Measurements from ENCODE around the gene TUBA3D.
A peak's percentile ranks its signal among the peaks of the same experiment; 100 is the strongest.
"Not testable (repeated sequence)": the region's sequence is repeated elsewhere in the genome, so short reads cannot be mapped to it uniquely, and the experiment has no call there.

The TUBA3D gene

DNA sequence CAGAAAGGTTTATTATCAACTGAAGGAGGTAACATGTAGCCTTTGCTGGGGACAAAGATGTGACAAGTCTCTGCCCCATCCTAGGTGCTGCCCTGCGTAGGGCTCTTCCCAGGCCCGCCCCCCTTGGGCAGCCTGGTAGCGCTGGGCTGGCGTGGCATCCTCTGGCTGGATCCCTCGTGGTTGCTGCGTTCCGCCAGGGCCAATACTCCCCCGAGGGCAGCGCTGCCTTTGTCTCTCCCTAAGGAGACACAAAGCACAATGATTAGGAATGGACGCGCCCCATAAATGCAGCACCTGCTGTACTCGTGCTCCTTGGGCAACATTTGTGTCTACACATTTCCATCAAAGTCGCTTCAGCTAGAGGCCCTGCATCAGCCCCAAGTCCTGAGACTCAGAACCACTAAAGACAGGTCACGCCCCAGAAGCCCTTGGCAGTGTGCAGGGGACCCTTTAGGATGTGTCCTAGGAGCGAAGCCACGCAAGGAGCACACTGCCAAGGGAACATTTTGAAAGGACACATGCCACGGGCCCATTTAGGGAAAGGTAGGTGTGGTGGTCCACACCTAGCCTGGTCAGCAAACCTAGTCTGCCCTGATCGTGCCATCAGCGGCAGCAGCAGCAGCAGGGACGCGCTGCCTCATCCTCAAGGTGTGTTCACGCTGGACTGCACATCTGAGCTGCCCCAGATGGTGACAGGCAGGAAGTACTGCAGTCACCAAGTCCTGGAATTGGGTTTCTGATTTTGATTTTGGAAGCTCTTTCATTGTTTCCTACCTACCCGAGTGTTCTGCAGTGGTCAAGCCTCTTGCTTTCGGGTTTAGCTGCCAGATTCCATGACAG is 8.3 kb downstream of the TUBA3D start:
- DNase-seq (ENCODE audit: low read depth, low spot score) = not testable (repeated sequence)

DNA sequence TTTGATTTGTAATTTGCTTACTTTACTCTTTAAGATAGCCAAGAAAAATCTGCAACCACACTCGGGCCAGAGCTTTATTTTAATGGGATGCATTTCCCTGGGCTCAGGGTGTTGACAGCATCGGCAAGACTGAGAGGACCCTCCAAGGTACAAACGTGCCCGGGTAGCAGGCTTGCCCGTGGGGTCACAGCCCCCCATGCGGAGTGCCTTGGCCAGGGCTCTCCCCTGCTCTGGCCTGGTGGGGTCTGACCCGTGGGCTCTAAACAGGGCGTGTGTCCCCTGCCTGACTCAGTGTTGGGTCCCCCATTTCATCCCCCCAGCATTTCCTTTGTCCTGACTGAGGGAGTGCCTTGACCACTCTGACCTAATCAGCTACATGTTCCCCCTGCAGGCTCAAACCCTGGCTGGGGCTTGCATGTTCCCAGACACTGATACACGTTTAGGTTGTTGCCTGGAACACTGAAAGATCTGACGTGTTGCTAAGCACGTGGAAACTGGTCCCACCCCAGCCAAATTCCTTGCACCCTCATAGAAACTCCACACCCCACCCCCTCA is 9.1 kb downstream of the TUBA3D start:
- DNase-seq (ENCODE audit: low read depth, low spot score) = not testable (repeated sequence)

DNA sequence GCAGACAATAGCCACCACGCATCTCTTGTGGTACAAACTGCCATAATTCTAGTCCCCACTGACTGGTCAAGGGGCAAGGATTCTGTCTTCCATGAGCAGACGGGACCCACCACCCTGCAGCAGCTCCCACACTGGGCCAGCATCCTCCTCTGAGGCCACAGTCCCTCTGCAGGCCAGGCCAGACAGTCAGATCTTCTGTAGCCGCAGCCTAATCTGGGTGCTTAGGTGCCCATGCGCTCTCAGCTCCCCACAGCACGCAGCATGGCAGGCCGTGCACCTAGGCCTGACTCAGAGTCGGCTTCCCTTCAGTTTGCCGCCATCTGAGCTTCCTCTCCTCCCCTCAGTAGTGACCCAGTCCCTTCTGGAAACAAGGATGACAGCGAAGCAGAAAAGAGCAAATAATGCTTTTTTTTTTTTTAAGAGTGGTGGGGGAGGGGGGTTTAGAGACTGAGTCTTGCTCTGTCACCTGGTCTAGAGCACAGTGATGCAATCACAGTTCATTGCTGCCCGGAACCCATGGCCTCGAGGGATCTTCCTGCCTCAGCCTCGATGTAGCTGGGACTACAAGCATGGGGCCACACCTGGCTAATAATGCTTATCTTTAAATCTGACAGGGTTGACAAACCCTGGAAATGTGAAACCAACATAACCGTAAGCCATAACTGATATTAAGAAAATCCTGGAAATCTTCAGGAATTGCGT is 10.4 kb downstream of the TUBA3D start:
- DNase-seq (ENCODE audit: low read depth, low spot score) = not testable (repeated sequence)

GRCh38 chr2:131488306-131489205 is 12.6 kb downstream of the TUBA3D start:
- DNase-seq (ENCODE audit: low read depth, low spot score) = no peak

- DNase-seq (ENCODE audit: low read depth, low spot score) = not testable (repeated sequence)
These were observed 14.9 kb downstream of the TUBA3D start for GRCh38 chr2:131490616-131491468.

DNA sequence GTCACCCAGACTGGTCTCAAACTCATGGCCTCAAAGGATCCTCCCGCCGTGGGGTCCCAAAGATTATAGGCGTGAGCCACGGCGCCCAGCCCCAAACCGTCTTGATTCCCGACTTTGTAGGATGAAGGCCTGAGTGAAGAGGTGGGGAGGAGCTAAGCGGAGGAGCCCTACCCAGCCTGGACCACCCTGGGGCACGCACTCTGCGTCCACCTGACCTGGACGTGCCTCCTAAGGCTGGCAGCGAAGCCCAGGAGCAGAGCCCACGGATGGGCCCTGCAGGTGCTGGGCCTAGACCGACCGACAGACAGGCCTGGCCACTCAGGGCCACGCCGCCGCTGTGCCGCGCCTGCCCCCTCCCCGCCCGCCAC is 15.5 kb downstream of the TUBA3D start:
- not testable (repeated sequence) for DNase-seq (ENCODE audit: low read depth, low spot score)

DNA sequence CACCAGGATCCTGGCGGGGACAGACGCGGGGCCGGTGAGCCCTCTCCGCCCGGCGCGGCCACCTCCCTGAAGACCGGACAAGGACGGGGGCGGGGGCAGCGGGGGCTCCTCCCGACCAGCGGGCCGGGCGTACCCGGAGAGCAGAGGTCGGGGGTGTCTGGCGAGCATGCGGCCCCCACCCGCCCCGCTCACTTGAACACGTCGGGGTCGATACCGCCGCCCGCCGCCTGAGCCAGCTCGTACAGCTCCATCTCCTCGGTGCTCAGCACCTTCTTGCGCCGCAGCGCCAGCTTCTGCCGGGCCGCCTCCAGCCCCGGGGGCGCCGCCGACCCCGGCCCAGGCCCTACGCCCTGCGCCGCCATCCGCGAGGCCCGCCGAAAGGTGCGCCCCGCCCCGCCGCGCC is 16.1 kb downstream of the TUBA3D start, which contains the start of gene MZT2A:
Gene MZT2A, minus strand, starts transcription at position 383 of the 403 bp plus-strand sequence. Its CDS starts 21 bp downstream, at position 362.
- not testable (repeated sequence) for DNase-seq (ENCODE audit: low read depth, low spot score)

DNA sequence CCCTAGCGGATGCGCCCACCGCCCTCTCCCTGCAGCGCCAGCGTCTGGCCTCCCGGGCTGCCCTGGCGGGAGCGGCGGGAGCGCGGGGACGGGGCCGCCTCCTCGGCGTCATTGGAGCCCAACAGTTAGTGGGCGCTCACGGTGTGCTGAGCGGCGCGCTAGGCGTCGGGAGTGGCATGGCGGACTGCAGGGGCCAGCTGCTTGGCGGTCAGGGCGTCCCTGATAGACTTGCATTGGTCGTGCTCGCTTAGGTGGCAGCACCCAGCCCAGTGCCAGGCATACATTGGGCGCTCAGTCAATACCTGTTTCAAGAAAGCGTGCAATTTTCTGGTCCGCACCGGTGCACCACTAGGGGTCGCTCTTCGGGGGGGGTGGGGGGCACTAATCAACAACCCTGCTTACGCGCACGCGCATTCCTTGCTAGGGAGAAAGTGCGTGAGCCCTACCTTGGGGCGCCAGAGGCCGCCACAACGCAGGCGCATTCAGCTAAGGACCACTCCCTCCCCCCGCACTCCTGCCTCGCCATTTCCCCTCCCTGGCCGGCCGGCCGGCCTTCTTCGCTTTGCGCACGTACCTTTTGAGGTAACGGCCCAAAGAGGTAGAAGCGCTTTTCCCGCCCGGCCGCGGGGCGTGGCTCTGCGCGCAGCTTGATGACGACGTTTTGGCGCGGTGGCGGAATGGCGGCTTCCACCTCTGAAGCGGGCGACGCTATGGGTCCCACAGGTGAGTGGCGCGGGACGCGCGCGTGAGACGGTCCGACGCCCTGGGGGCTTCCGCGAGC is 16.7 kb downstream of the TUBA3D start:
- peak; percentile 87 for DNase-seq (ENCODE audit: low read depth, low spot score)

DNA sequence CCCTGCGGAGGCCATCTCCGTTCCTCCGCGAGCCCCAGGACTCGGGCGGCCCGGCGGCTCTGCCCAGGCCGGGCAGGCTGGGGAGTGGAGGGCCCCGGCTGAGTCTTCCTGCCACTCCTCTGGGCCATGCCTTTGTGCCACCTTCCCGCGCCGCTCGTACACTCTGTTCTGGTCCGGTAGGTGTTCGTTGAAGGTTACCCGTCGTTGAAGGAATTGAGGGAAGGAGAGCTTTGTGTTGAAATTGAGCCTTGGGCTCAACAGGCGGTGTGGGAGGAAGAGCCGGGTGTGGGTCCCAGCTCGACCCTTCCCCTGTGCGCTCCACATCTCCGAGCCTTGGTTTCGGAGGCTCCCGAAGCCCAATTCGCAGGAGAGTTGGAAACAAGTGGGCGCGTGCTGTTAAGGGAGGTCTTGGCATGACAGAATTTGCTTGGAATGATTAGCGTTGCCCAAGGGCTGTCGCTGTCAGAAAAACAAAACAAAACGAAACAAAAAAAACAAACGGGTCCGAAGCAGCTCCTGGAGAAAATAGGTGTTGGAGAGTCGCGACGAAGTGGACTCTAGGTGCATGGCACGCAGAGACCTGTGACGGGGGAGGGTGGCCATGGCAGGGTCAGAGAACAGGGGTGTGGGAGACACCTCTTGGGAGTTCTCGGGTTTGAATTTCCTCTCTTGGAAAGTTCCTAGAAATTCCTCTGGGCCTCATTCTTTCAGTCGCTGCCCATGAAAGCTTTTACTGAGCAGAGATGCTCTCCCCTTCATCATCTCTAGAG is 17.5 kb downstream of the TUBA3D start:
- DNase-seq (ENCODE audit: low read depth, low spot score) = no peak

DNA sequence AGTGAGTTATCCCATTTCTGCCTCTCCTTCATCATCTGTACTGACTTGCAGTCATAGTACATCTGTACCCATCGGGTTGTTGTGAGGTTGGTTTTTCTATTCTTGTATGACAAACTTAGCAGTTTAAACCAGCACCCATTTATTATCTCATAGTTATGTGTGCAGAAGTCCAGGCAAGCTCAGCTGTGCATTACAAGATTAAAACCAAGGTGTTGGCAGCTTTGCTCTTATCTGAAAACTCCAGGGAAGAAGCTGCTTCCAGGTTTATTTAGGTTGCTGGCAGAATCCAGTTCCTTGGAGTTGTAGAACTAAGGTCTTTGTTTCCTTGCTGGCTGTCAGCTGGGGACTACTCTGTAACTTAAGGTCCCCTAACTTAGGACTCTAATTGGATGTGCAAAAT is 19.6 kb downstream of the TUBA3D start:
- DNase-seq (ENCODE audit: low read depth, low spot score) = not testable (repeated sequence)

DNA sequence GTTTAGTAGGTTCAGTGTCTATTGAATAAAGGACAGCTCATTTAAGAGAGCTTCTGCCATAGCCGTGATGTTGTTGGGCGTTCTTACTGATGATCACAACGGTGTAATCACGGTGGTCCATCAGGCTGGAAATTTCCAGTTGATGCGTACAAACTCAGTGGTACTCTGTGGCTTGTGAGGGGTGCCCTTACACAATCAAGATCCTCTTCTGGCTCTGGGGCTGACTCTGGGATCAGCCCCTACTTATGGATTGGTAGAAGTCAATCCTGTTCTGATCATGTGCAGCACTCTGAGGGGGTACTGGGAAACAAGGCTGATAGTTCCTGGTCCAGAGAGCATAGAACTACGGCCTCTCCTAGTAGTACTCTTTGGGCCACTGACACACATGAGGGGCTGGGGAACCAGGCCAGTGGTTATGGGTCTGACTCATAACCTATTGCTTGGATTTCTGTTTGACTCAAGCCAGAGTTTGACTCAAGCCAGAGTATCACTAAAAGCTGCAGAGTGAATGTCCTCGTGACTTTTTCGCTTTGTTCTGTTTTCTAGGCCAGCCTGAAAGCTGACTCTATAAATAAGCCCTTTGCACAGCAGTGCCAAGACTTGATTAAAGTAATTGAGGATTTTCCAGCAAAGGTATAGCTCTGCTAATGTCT is 22.5 kb downstream of the TUBA3D start:
- not testable (repeated sequence) for DNase-seq (ENCODE audit: low read depth, low spot score)

DNA sequence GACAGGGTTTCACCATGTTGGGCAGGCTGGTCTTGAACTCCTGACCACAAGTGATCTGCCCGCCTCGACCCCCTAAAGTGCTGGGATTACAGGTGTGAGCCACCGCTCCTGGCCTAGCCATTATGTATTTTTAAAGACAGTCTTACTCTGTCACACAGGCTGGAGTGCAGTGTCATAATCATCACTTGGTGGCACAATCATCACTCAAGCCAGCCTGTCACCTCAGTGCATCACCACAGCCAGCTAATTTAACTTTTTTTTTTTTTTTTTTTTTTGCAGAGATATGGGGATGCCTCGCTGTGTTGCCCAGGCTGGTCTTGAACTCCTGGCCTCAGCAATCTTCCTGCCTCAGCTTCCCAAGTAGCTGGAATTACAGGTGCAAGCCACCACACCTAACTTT is 27.7 kb downstream of the TUBA3D start:
- DNase-seq (ENCODE audit: low read depth, low spot score) = not testable (repeated sequence)

DNA sequence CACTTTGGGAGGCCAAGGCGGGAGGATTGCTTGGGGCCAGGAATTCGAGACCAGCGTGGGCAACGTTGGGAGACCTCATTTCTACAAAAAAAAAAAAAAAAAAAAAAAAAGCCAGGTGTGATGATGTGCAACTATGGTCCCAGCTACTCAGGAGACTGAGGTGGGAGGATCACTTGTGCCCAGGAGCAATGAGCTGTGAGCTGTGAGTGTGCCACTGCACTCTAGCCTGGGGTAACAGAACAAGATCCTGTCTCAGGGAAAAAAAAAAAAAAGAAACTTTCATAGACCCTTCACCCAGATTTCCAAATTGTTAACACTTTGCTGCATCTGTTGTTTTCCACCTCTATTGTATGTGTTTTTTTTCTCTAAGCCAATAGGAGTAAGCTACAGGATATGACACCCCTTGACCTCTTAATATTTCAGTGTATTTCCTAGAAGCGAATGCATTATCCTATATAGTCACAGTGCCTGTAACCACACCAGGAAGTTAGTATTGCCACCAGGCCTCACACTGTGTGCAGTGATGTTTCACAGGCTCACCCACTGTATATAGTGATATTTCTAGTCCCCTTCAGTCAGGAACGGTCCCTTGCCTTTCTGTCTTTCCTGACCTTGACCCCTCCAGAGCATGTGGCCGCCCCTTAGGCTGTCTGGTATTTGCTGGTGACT is 28.3 kb downstream of the TUBA3D start:
- DNase-seq (ENCODE audit: low read depth, low spot score) = not testable (repeated sequence)

DNA sequence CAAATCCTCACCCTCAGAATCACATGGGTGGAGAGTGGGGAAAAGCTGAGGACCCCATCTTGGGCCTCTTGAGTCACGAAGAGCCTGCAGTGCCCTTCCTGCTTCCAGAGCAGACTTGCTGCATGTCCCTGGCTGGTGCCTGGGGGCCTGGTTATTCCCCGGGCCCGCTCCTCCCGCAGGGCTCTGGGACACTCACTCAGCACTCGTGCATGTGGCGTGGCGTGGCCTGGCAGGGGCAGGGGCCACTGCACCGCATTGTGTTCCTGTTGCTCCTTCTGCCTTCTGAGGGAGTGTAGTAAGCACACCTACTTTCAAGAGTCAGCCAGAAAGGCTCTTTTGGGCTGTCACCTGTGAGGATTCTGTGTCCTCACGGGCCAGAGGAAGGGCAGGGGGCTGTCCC is 33.7 kb downstream of the TUBA3D start:
- no peak for DNase-seq (ENCODE audit: low read depth, low spot score)

DNA sequence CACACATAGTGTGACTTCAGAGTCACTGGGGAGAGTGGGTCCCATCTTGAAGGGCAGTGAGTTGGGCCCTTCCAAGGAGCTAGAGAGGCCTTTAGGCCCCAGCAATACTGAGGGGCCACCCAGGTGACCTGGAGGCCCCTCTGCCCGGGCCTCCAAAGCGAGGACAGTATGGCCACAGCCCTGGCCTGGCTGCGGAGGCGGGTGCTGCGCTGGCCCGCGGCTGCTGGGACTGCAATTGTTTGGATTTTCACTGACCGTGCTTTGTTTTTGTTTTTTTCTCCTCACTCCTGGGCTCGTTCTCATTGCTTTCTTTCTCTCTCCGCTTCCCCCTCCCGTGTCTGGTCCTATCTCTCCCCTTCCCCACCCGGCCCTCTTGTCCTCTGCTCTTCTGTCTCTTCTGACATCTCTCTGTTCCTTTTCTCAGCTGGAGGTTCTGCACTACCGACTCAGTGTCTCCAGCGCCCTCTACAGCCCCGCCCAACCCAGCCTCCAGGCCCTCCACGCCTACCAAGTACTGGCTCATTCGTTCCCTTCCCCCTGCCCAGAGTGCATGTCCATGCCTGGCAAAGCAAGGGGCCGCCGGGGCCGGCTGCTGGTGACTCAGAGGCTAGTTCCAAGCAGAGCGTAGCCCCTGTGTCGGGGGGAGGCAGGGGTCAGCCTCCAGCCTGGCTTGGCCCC is 35.5 kb downstream of the TUBA3D start:
- not testable (repeated sequence) for DNase-seq (ENCODE audit: low read depth, low spot score)

GRCh38 chr2:131511969-131512870 is 36.3 kb downstream of the TUBA3D start:
- DNase-seq (ENCODE audit: low read depth, low spot score) = not testable (repeated sequence)
